K562 (cell line): Measurements from ENCODE around the gene CLEC10A. TPM values are rescaled to one million over a fixed set of nuclear protein-coding genes. Genes with fewer than 3 reads are reported as not detected.

Experiments used
- ATAC-seq: fragments of 200-7000 bp; cut with Tn5 transposase; 3 replicates; pipeline ENCODE4 v1.9.1; 2020; ENCODE audit warnings: moderate library complexity
- BruUV-seq: library from RNA; stranded (reverse); fragments of 400-500 nt; replicated peaks from 2 replicates; lab custom pipeline; 2021; lab: Mats Ljungman, UMichigan
- CTCF ChIA-PET: fragments of 300-600 bp; formaldehyde crosslinking; extraction: SDS; loops from one replicate; lab custom pipeline; 2021; ENCODE audit warnings: low intra/inter-chr PET ratio; lab: Yijun Ruan, JAX
- POLR2A ChIA-PET: fragments of 300-600, 350-650 bp; sonication (Branson Sonifier 250); formaldehyde crosslinking; extraction: SDS; loops from one replicate; lab custom pipeline; 2021; ENCODE audit warnings: antibody characterized with exemption, inconsistent platforms; lab: Yijun Ruan, JAX
- DNase-seq, 4 experiments: peaks; one replicate each; pipeline versions ENCODE4 v3.0.0 to v3.0.0-alpha.2; 2011 to 2018; ENCODE audit warnings: low spot score in 3 of 4, mixed read lengths in 3 of 4; ENCODE audit errors: extremely low read depth in 1 of 4
- FAIRE-seq: peaks from 2 replicates; lab custom pipeline; 2011; peaks lifted over from hg19 to GRCh38; lab: Jason Lieb, UNC
- H2AFZ ChIP-seq: 2 replicates; pipeline ENCODE4 v1.6.0; 2011; ENCODE audit warnings: low read depth, low read length, control low read depth, inconsistent platforms
- H3K27ac ChIP-seq: fragments of 200-600 bp; 3 replicates; pipeline ENCODE4 v1.8.0; 2011; ENCODE audit warnings: low read depth, mild to moderate bottlenecking, control low read depth, inconsistent platforms, low read length, moderate library complexity, mixed read lengths; ENCODE audit errors: extremely low read depth
- H3K27me3 ChIP-seq, 2 experiments: fragments of 300-600 bp in 1 of 2; 2 replicates in 1 of 2; 3 replicates in 1 of 2; pipeline versions ENCODE4 v1.6.0 to v1.8.0; 2011; ENCODE audit warnings: inconsistent platforms in 2 of 2, low read length in 2 of 2, mild to moderate bottlenecking in 1 of 2, mixed read lengths in 1 of 2, moderate library complexity in 1 of 2; ENCODE audit not compliant: control insufficient read depth in 2 of 2, insufficient read depth in 2 of 2
- H3K36me3 ChIP-seq: fragments of 300-600 bp; 3 replicates; pipeline ENCODE4 v1.8.0; 2011; ENCODE audit warnings: mild to moderate bottlenecking, low read length, inconsistent platforms; ENCODE audit not compliant: control insufficient read depth, insufficient read depth
- H3K4me1 ChIP-seq, 2 experiments: fragments of 200-600 bp in 1 of 2; replicated peaks in 1 of 2; 2 replicates in 1 of 2; 3 replicates in 1 of 2; pipeline versions ENCODE4 v1.5.1 to v1.8.0; 2011; ENCODE audit warnings: inconsistent platforms in 2 of 2, low read length in 2 of 2, mild to moderate bottlenecking in 1 of 2, mixed read lengths in 1 of 2, moderate library complexity in 1 of 2; ENCODE audit not compliant: control insufficient read depth in 2 of 2, insufficient read depth in 2 of 2
- H3K4me2 ChIP-seq: 2 replicates; pipeline ENCODE4 v1.6.1; 2011; ENCODE audit warnings: low read length, control low read depth, inconsistent platforms, mixed read lengths; ENCODE audit not compliant: insufficient read depth
- H3K4me3 ChIP-seq: fragments of 200-600 bp; sonication (generic), shearing (Covaris generic); 2 replicates; pipeline ENCODE4 v1.5.1; 2016; ENCODE audit warnings: control low read depth, inconsistent platforms
- H3K79me2 ChIP-seq: fragments of 200-600 bp; 3 replicates; pipeline ENCODE4 v1.8.0; 2011; ENCODE audit warnings: low read length, inconsistent platforms; ENCODE audit not compliant: control insufficient read depth, insufficient read depth
- H3K9ac ChIP-seq, 2 experiments: 2 replicates each; pipeline versions ENCODE4 v1.6.0 to v1.6.1; 2011; ENCODE audit warnings: low read depth in 2 of 2, low read length in 2 of 2, control low read depth in 1 of 2, inconsistent platforms in 1 of 2, mild to moderate bottlenecking in 1 of 2, mixed read lengths in 1 of 2; ENCODE audit not compliant: insufficient read depth in 1 of 2
- H3K9me1 ChIP-seq: one replicate; pipeline ENCODE4 v1.6.0; 2011; ENCODE audit warnings: inconsistent platforms, mild to moderate bottlenecking, low read length, moderate library complexity; ENCODE audit not compliant: control insufficient read depth, insufficient read depth
- H3K9me3 ChIP-seq: replicated peaks from 2 replicates; pipeline ENCODE4 v1.5.1; 2011; ENCODE audit warnings: low read depth, low read length, inconsistent platforms; ENCODE audit not compliant: control insufficient read depth, insufficient read depth
- H4K20me1 ChIP-seq: replicated peaks from 2 replicates; pipeline ENCODE4 v1.6.1; 2011; ENCODE audit warnings: low read length, inconsistent platforms, mixed read lengths; ENCODE audit not compliant: control insufficient read depth, insufficient read depth
- EGR1 ChIP-seq: fragments of 450-650 bp; conservative IDR thresholded peaks from 2 replicates; pipeline ENCODE4 v1.6.1; 2017; ENCODE audit warnings: mild to moderate bottlenecking
- WGBS: fragments of 100-300 bp; shearing (Covaris generic); methylation state at CpG from one replicate; pipeline ENCODE4 v1.1.6; 2016; ENCODE audit warnings: low coverage, mixed read lengths; ENCODE audit not compliant: insufficient coverage; ENCODE audit errors: missing lambda C conversion rate; 5-methylcytosine and 5-hydroxymethylcytosine counted together
- in situ Hi-C: fragments of 300-500 bp; cut with MboI; formaldehyde crosslinking; loops from 4 replicates; pipeline ENCODE4 v1.15.0; 2018; ENCODE audit warnings: inconsistent platforms, mixed read lengths
- intact Hi-C: fragments of 100-400 bp; cut with micrococcal nuclease; formaldehyde crosslinking; loops from 2 replicates; pipeline ENCODE4 v1.14.2; 2022
- polyA plus RNA-seq, 8 experiments: library from polyadenylated mRNA; depleted of rRNA in 4 of 8; stranded (reverse) in 5 of 8; unstranded in 3 of 8; fragments of >200 nt; fragmentation: Nextera tagmentation in 2 of 8; fragmentation: Illumina TruSeq in 1 of 8; extraction: Ambion mirVana in 2 of 8; extraction: Trizol in 1 of 8; gene quantifications; 2 replicates each; pipeline versions ENCODE4 v1.2.1 to v1.2.3, GENCODE V29; 2011 to 2014; ENCODE audit warnings: inconsistent platforms in 1 of 8, missing spikeins in 1 of 8
- total RNA-seq, 7 experiments: library from RNA; depleted of rRNA in 6 of 7; stranded (reverse); fragments of >200 nt in 6 of 7; fragmentation: Illumina TruSeq in 2 of 7; extraction: Trizol in 2 of 7; gene quantifications; 2 replicates each; pipeline versions ENCODE4 v1.2.1 to v1.2.3, GENCODE V29; 2011 to 2021; ENCODE audit warnings: low replicate concordance in 1 of 7
- TF ChIP-seq, protein P1 (sequence below): fragments of 450-650 bp; formaldehyde crosslinking; conservative IDR thresholded peaks from 2 replicates; pipeline ENCODE4 v1.4.0; 2022; ENCODE audit warnings: mild to moderate bottlenecking, missing genetic modification characterization

The CLEC10A gene
- total and polyA plus RNA-seq, 9 of the 15 experiments (the other 6 are each of a cell fraction or from before 2014, with no cell fraction given): 0.04 to 0.11 (median 0.05) TPM; not detected in 6

DNA sequence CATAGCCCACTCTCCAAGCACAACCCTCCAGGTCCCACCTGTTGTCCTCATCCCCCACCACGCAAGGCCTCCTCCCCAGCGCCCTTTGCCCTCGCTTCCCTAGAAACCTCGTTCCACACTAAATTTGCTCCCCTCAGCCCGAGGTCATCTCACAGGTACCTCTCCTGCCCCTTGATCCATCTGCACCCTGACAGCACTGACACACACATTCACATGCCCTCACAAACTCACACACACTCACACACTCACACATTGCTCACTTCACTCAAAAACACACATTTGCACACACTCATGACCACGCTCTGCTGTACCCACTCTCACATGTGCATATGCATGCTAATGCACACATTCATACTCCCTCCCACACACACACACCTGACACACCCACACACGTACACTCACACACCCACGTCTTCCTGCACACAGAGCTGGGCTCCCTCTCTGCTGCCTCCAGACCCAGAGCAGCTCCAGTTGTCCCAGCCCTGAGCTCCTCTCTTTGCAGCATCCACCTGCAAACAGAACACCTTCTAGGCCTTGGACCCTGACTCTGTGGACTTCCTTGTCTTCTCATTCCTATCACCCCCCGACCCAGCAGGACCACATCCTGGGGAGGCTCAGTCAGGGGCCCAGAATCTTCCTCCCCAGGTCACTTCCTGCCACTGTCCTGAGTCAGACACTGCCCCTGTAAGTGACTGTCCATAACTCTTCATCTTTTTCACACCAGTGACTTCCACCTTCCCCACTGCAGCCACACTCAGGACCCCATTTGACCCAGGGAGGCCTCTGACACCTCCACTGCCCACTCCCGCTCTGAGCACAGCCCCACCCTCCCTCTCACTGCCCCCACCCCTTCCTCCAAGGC, 29.6 kb upstream of the CLEC10A start:
- no TSS peak for BruUV-seq
- WGBS: 19% methylated on average over 9 of the region's 10 CpGs
- H3K9ac ChIP-seq: no peak overlapping the region
- H3K79me2 ChIP-seq: no peaks in the 10 kb centered on the region
- no peak overlapping the region for H2AFZ ChIP-seq
- no peaks in the 10 kb centered on the region for H3K36me3 ChIP-seq
- TF ChIP-seq EGR1: peak; percentile 57
- TF ChIP-seq, protein P1, sequence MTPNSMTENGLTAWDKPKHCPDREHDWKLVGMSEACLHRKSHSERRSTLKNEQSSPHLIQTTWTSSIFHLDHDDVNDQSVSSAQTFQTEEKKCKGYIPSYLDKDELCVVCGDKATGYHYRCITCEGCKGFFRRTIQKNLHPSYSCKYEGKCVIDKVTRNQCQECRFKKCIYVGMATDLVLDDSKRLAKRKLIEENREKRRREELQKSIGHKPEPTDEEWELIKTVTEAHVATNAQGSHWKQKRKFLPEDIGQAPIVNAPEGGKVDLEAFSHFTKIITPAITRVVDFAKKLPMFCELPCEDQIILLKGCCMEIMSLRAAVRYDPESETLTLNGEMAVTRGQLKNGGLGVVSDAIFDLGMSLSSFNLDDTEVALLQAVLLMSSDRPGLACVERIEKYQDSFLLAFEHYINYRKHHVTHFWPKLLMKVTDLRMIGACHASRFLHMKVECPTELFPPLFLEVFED (CRISPR knock-in tag): no peak
- TF ChIP-seq, all 486 proteins: peak for 1
- no peak for ATAC-seq
- intact Hi-C loops (no loop called here), in situ Hi-C loops (no loop called here)
- Histone ChIP-seq H3K9me1 (no peaks in the 10 kb centered on the region), H4K20me1 (no peaks in the 10 kb centered on the region), H3K9me3 (no peaks in the 10 kb centered on the region), H3K27ac (no peak overlapping the region), H3K4me3 (no peak overlapping the region), H3K4me2 (no peak overlapping the region), H3K27me3 (peaks cover 8 to 37% of the 10 kb centered on the region in 2 experiments; a peak in 4 of 5 replicates), H3K4me1 (peaks cover 0 to 3% of the 10 kb centered on the region in 2 experiments; a peak in 2 of 5 replicates)
- CTCF ChIA-PET: no interaction called here
- DNase-seq: no peak
- POLR2A ChIA-PET: interaction anchor here (0.6 to 0.9 kb wide), 2 partner anchors 71 to 74 kb away, joined by 3 read pairs; partner anchors contain the start of gene SLC16A13
- no peak for FAIRE-seq
